ENCODE data around the gene CAP1.
"Not testable (repeated sequence)": the region's sequence is repeated elsewhere in the genome, so short reads cannot be mapped to it uniquely, and the experiment has no call there.

DNA sequence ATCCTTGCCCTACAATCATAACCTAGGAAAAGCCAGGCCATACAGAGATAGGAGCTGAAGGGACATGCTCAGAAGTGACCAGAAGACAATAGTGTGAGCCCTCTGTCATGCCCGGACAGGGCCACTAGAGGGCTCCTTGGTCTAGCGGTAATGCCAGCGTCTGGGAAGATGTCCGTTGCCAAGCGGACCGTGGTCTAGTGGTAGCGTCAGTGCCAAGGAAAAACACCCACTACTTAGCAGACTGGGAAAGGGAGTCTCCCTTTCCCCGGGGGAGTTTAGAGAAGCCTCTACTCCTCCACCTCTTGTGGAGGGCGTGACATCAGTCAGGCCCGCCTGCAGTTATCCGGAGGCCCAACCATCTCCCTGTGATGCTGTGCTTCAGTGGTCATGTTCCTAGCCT lies 44.2 kb downstream of the CAP1 start:
- not testable (repeated sequence) for TF ChIP-seq POLR2AphosphoS5, EP300, POLR2A (IDR thresholded peaks at IDR 0.05)
- TF ChIP-seq, protein P1, sequence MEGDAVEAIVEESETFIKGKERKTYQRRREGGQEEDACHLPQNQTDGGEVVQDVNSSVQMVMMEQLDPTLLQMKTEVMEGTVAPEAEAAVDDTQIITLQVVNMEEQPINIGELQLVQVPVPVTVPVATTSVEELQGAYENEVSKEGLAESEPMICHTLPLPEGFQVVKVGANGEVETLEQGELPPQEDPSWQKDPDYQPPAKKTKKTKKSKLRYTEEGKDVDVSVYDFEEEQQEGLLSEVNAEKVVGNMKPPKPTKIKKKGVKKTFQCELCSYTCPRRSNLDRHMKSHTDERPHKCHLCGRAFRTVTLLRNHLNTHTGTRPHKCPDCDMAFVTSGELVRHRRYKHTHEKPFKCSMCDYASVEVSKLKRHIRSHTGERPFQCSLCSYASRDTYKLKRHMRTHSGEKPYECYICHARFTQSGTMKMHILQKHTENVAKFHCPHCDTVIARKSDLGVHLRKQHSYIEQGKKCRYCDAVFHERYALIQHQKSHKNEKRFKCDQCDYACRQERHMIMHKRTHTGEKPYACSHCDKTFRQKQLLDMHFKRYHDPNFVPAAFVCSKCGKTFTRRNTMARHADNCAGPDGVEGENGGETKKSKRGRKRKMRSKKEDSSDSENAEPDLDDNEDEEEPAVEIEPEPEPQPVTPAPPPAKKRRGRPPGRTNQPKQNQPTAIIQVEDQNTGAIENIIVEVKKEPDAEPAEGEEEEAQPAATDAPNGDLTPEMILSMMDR (IDR thresholded peaks at IDR 0.05) = peak; percentile 17 to 83 (median 34)
